ENCODE results near the gene TPST2.

DNA sequence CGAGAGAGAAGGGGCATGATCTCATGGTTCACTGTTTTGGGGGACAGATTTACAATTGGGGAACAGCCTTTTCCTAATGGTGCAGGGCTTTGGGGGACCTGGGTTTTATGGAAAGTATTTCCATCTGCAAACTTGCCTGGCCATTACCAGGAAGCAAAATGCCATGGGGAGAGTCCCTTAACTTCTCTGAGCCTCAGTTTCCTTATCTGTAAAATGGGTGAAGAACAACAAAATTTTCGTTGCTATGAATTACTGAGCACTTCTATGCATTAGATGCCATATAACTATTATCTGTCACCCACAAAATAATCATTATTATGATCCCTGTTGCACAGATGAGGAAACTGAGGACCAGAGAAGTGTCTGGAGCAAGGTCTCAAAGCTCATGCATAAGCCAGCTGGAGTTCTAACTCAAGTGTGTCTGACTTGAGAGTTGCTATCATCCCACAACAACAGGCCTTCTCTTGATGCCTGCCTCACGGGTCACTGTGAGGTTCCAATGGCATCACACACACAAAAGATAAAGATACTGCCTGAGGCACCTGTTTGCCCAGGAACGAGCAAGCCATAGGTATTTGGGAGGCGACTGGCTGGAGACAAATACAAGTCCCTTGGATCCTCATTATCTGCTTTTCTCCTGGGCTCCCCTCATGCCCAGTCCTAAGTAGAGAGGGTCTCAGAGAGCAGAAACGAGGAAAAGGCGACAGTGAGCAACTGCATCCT, 15.8 kb downstream of the TPST2 start:
- no peak for TF ChIP-seq POLR2A (IDR thresholded peaks at IDR 0.05)
- TF ChIP-seq, protein P1, sequence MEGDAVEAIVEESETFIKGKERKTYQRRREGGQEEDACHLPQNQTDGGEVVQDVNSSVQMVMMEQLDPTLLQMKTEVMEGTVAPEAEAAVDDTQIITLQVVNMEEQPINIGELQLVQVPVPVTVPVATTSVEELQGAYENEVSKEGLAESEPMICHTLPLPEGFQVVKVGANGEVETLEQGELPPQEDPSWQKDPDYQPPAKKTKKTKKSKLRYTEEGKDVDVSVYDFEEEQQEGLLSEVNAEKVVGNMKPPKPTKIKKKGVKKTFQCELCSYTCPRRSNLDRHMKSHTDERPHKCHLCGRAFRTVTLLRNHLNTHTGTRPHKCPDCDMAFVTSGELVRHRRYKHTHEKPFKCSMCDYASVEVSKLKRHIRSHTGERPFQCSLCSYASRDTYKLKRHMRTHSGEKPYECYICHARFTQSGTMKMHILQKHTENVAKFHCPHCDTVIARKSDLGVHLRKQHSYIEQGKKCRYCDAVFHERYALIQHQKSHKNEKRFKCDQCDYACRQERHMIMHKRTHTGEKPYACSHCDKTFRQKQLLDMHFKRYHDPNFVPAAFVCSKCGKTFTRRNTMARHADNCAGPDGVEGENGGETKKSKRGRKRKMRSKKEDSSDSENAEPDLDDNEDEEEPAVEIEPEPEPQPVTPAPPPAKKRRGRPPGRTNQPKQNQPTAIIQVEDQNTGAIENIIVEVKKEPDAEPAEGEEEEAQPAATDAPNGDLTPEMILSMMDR (IDR thresholded peaks at IDR 0.05) = no peak

Measured in adrenal gland (tissue), 5 donors.